Endothelial cell of umbilical vein (primary cell): Measurements from ENCODE around the gene TTF1.

Source experiments
- EZH2 ChIP-seq: IDR thresholded peaks from 2 replicates; pipeline ENCODE4 v1.6.1; 2012; ENCODE audit warnings: borderline replicate concordance, low read depth, mild to moderate bottlenecking, moderate library complexity, low read length, inconsistent platforms; ENCODE audit not compliant: severe bottlenecking
- POLR2A ChIP-seq: IDR thresholded peaks from 2 replicates; pipeline ENCODE4 v1.6.1; 2012; ENCODE audit warnings: low read depth, mild to moderate bottlenecking, control low read depth, low read length
- TF ChIP-seq, protein P1 (sequence below), 2 donors: IDR thresholded peaks; 1 replicate in 1 of 2; 2 replicates in 1 of 2; pipeline ENCODE4 v1.5.1; 2011; ENCODE audit warnings: low read length in 2 of 2, mild to moderate bottlenecking in 2 of 2, moderate library complexity in 2 of 2, control low read depth in 1 of 2, inconsistent platforms in 1 of 2, low read depth in 1 of 2; ENCODE audit not compliant: insufficient read depth in 1 of 2; ENCODE audit errors: extremely low read depth in 1 of 2

GRCh38 chr9:132341177-132341840 is 65.3 kb downstream of the TTF1 start:
- TF ChIP-seq, protein P1, sequence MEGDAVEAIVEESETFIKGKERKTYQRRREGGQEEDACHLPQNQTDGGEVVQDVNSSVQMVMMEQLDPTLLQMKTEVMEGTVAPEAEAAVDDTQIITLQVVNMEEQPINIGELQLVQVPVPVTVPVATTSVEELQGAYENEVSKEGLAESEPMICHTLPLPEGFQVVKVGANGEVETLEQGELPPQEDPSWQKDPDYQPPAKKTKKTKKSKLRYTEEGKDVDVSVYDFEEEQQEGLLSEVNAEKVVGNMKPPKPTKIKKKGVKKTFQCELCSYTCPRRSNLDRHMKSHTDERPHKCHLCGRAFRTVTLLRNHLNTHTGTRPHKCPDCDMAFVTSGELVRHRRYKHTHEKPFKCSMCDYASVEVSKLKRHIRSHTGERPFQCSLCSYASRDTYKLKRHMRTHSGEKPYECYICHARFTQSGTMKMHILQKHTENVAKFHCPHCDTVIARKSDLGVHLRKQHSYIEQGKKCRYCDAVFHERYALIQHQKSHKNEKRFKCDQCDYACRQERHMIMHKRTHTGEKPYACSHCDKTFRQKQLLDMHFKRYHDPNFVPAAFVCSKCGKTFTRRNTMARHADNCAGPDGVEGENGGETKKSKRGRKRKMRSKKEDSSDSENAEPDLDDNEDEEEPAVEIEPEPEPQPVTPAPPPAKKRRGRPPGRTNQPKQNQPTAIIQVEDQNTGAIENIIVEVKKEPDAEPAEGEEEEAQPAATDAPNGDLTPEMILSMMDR (IDR thresholded peaks at IDR 0.05; ENCODE audit: extremely low read depth in 1 of 2, insufficient read depth in 1 of 2, low read depth in 1 of 2, low read length in 2 of 2): no peak
- TF ChIP-seq POLR2A: no peak
- no peak for TF ChIP-seq EZH2
